HG02588 (cell line): ENCODE data around the gene GPR158.

Experiments
- ATAC-seq: cut with Tn5 transposase; IDR thresholded peaks from one replicate; pipeline ENCODE4 v1.9.1; 2021; ENCODE audit warnings: mild to moderate bottlenecking, moderate library complexity; ENCODE audit not compliant: unreplicated experiment

GPR158 gene

GRCh38 chr10:25388188-25388861 lies 213.5 kb downstream of the GPR158 start:
- no peak for ATAC-seq

DNA sequence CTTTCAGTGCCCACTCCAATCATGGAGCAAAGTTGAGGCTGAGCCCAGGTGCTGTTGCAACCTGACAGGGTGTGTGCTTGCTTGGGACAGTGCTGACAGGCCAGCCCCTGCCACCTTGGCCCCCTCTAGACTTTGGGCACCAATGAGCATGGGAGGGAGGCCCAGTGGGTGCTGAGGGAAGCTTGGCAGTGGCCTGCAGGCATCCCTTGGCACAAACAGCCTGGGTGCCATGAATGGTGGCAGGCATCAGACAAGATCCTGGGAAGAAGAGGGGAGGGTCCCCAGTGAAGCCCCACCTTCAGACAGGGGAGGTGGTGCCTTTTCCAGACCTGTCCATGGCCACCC lies 214.0 kb downstream of the GPR158 start:
- no peak for ATAC-seq

- ATAC-seq = no peak
Measured at GRCh38 chr10:25390733-25391132, 215.9 kb downstream of the GPR158 start.

DNA sequence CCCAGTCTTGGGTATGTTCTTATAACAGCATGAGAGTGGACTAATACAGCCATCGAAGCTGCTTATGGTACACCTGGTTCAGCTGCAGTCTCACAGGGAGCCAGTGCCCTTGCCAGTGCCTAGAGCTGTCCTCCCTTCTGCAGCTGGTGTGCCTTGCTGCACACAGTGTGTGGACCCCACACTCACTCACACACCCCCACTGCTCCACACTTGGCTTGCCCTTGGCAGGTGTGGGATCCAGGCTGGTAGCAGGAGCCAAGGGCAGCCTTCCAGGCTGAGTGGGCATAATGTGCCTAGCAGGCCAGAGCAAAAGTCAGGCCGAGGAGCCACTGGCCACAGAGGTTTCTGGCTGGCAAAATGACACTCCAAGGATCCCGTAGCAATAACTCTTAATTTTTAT lies 217.3 kb downstream of the GPR158 start:
- ATAC-seq = no peak

DNA sequence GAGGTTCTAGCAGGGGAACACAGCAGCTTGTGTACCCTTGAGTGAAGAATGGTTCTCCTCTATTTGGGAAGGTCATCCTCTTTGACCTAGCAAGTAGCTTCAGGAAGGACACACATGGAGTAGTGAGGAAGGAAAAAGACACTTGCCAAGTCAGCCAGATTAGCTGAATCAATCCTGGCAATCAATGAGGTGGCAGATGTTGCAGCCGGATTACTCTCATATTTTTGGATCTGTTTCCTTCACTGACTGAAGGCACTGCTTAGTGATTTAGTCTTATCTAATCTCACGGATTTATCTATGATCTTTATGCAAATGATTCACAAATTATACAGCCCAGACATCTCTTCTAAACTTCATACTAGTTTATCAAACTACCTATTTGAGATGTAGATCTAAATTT lies 218.8 kb downstream of the GPR158 start:
- ATAC-seq = no peak

DNA sequence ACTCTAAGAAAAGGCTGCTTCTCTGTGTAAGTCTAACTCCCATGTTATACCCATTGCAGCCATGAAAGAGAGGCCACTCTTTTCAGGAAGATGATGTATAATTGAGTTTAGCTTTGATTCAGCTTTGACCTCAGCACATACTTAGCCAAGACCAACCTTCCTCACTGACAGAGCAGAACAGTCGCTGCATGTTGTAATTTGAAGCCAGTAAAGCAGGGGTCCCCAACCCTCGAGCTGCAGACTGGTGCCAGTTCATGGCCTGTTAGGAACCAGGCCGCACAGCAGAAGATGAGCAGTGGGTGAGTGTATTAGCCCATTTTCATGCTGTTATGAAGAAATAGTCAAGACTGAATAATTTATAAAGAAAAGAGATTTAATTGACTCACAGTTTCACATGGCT lies 223.9 kb downstream of the GPR158 start:
- no peak for ATAC-seq

DNA sequence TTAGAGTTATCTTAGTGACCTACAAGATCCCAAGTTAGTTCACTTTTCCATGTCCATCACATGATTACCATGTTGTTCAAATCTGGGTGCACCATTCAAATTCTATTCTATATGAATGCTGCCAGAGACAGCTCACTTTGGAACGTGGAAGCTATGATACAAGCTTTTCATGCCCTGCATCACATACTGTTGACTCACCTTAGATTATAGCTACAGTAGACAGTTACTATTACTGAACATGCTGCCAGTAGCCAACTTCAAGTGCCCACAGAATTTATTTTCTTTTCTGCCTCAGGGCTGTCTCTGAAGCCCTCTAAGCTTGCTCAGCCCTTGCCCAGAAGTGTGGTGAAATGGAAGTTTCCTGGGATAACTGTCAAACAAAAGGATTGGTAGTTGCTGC lies 231.1 kb downstream of the GPR158 start:
- no peak for ATAC-seq

DNA sequence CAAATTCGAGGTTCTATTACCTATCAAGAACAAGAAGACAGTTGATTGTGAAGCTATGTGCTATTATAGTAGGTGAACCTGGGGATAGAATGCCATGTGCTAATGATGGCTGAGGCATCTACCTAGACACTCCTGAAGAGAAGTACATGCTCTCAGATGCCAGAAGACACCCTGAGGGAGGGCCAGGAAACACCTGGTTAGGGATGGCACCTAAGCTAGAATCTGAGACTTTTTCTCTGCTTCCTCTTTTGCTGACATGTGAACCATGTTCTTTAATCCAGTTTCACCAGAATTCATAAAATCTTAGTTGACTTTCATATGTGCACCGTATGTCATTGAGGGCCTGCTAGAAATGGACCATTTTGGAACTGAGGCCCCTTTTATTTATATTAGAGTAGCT lies 242.8 kb downstream of the GPR158 start:
- no peak for ATAC-seq

DNA sequence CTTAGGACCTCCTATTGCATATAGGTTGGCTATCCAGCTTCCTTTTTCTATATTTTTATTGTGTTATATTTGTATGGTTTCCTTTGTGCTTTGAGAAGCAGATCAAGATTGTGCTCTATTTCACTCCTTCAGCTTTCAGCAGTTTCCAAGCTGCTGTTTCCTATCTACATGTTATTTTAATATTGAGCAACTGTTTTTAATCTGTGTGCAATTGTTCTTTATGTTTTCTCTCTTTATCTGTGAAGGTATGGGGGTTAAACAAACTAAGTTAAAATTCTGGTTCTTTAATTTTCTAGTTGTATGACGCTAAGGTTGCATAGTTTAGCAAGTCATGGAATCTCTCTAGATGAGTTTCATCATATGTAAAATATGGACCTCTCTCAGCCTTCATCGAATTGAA lies 251.0 kb downstream of the GPR158 start:
- no peak for ATAC-seq

DNA sequence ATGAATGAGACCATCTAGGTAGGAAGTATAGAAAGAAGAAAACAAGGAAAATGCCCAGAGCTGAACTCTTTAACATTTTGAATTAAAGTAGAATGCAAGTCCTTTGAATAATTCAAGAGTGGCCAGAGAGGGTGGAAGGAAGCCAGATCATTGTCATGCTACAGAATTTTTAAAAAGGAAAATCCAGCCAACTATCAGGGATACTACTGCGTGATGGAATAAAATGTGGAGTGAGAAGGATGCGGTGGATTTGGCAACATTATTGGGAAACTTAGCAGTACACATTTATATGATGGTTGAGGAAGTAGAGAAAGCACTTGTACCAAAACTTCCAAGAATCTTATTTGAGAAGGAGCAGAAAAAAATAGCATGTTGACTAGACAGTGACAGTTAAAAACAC lies 261.6 kb downstream of the GPR158 start:
- ATAC-seq = no peak

DNA sequence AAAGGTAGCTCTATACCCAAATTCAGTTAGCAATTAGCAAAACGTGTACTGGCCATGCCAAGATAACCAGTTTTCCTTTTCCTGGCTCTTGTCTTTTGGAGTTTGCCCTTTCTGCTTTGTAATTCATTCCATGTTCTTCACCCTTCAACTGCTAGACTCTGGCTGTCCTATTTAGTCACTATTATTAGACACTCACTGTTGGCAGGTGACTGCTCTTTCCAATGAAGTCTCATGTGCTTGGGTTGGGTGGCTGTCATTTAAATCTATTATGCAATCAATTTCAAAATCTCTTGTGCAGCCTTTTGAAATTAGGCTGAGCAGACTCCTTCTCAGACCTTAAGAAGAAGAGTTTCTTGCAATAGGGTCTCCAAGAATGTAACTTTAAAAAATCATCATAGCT lies 266.5 kb downstream of the GPR158 start:
- ATAC-seq = no peak

DNA sequence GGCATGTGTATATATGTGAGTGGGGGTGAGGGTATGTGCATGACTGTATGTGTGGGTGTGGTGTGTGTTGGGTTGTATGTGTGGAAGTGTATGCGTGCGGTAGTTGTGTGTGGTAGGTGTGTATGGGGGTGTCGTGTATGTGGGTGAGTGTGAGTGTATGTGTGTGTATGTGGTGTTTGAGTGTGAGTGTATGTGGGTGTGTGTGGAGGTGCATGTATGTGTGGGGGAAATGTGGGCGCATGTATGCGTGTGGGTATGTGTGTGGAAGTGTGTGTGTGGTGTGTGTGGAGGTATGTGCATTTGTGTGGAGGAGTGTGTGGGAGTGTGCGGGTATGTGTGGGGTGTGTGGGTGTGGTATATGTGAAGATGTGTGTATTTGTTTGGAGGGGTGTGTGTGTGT lies 269.5 kb downstream of the GPR158 start:
- ATAC-seq = no peak

DNA sequence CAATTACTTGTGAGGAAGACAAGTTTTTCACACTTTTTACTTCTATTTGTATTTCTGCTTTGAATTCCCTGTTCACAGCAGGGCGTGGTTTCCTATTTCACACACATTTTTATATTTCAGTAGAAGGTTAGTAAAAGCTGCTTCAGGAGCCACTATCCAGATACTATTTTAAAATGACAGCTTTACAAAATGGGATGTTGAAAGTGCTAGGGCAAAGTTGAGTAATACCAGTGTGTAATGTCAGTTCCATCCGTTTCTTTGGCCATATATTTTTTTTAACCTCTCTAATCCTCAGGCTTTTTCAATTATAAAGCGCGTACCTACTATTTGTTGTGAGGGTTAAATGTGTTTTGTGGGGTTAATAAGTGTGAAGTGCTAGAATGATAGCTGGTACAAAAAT lies 276.6 kb downstream of the GPR158 start:
- ATAC-seq = no peak

- no peak for ATAC-seq
Measured at GRCh38 chr10:25453619-25454018, 278.8 kb downstream of the GPR158 start.

GRCh38 chr10:25455980-25456567 lies 281.3 kb downstream of the GPR158 start:
- ATAC-seq = no peak

- ATAC-seq = no peak
Measured at GRCh38 chr10:25457552-25457951, 282.8 kb downstream of the GPR158 start.

GRCh38 chr10:25465582-25466372 lies 291.0 kb downstream of the GPR158 start:
- ATAC-seq = no peak

- ATAC-seq = no peak
Measured at GRCh38 chr10:25467881-25468280, 293.1 kb downstream of the GPR158 start.

DNA sequence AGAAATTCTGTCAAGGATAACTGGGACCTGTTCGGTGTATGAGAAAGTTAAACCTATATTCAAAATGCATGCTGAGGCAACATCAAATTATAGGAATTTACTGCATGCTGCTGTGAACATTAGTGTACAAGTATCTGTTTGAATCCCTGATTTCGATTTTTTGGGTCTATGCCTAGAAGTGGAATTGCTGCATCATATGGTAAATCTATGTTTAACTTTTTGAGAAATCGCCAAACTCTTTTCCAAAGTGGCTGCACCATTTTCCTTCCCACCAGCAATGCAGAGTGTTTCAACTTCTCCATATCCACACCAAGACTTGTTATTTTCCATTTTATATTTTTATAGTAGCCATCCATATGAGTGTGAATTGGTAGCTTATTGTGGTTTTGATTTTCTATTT lies 306.7 kb downstream of the GPR158 start:
- ATAC-seq = no peak

DNA sequence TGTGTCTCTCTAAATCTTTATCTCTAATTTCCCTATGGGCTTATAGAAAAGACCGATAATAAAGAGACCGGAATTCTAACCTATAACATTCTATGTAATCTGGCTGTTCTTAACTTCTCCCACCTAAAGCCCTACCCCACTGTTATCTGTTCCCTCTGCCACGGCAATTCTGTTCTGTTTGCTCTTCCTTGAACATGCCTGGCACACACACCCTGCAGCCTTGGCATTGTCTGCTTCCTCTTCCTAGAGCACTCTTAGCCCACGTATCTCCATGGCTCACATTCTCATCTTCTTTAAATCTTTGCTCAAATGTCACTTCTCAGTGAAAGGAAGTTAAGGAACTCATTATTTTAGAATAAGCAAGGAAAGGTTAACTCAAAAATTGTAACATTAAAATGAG lies 309.2 kb downstream of the GPR158 start:
- no peak for ATAC-seq

DNA sequence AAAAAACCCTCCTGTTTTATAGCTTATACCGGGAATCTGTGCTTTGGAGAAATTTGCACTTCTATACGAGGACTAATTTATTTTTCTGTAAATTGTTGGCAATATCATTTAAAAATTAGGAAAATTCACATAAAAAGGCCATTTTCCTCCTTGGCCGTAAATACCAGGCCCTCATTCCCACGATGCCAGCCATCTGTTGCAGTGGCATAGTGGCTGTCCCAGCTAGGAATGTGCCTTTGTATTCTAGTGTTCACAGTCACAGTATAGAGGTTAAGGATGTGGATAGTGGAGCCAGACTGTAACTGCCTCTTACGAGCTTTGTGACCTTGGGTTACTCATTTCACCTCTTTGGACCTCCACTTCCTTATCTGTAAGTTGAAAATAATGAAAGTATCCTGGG lies 312.5 kb downstream of the GPR158 start:
- no peak for ATAC-seq

DNA sequence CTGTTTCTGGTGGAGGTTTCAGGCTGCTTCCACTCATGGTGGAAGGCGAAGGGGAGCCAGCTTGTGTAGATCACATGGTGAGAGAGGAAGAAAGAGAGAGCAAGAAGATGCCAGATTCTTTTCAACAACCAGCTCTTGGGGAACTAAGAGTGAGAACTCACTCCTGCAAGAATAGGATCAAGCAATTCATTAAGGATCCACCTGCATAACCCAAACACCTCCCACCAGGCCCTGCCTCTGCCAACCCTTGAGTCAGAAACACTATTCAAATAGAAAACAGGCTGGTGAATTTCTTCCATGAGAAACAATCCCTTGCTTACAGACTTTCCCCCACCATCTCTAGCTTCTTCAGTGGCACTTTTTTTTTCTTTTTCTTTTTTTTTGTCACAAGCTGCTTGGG lies 317.2 kb downstream of the GPR158 start:
- no peak for ATAC-seq
